ENCODE results near the gene MT1G. TPM values are rescaled to one million over a fixed set of nuclear protein-coding genes. Genes with fewer than 3 reads are reported as not detected.
A peak's percentile ranks its signal among the peaks of the same experiment; 100 is the strongest.

The MT1G gene
- total RNA-seq, 1 donor = not detected

GRCh38 chr16:56649271-56649670, 18.6 kb downstream of the MT1G start:
- no peak for TF ChIP-seq CTCF (IDR thresholded peaks at IDR 0.05; ENCODE audit: insufficient read depth, low read length)
- DNase-seq (ENCODE audit: low read depth) = no peak
- H3K4me3 ChIP-seq (ENCODE audit: low read depth, low read length) = no peak overlapping the region

- DNase-seq (ENCODE audit: low read depth) = no peak
- no peak overlapping the region for H3K4me3 ChIP-seq (ENCODE audit: low read depth, low read length)
- TF ChIP-seq CTCF (IDR thresholded peaks at IDR 0.05; ENCODE audit: insufficient read depth, low read length) = no peak
Observed at GRCh38 chr16:56647641-56648431, 20.0 kb downstream of the MT1G start.

GRCh38 chr16:56645838-56646237, 22.0 kb downstream of the MT1G start:
- H3K4me3 ChIP-seq (ENCODE audit: low read depth, low read length) = no peak overlapping the region
- no peak for DNase-seq (ENCODE audit: low read depth)
- TF ChIP-seq CTCF (IDR thresholded peaks at IDR 0.05; ENCODE audit: insufficient read depth, low read length) = no peak

GRCh38 chr16:56645311-56645710, 22.6 kb downstream of the MT1G start:
- no peak for TF ChIP-seq CTCF (IDR thresholded peaks at IDR 0.05; ENCODE audit: insufficient read depth, low read length)

GRCh38 chr16:56643833-56644232, 24.0 kb downstream of the MT1G start:
- DNase-seq (ENCODE audit: low read depth) = no peak
- no peak overlapping the region for H3K4me3 ChIP-seq (ENCODE audit: low read depth, low read length)
- TF ChIP-seq CTCF (IDR thresholded peaks at IDR 0.05; ENCODE audit: insufficient read depth, low read length) = no peak

More at GRCh38 chr16:56645311-56645710, 22.6 kb downstream of the MT1G start:
- no peak for DNase-seq (ENCODE audit: low read depth)
- no peak overlapping the region for H3K4me3 ChIP-seq (ENCODE audit: low read depth, low read length)

- TF ChIP-seq CTCF (IDR thresholded peaks at IDR 0.05; ENCODE audit: insufficient read depth, low read length) = peak; percentile 39
- peak; percentile 34 for DNase-seq (ENCODE audit: low read depth)
- H3K4me3 ChIP-seq (ENCODE audit: low read depth, low read length) = peak overlapping the region; percentile 49
Observed at GRCh38 chr16:56643080-56643778, 24.6 kb downstream of the MT1G start.

All from fibroblast of the aortic adventitia (primary cell).